ENCODE measurements around the gene SEC16A.

The SEC16A gene

DNA sequence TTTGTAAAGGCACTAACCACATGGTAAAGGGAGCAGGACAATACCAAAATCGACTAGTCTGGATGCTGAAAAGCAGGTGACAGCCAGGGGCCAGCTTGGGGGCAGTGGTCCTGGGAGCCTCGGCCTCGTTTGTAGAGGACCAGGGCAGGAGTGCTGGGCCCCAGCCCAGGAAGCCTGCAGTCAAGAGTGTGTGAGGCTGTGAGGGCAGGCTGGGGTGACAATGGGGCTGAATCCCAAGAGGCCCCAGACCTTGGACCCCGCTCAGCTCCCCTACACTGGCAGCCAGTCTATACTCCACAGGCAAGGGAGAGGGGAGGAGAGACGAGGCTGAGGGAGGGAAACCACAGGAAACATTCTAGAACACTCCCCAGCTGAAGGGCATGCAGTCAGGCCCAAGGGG is 40.6 kb downstream of the SEC16A start:
- H3K27ac ChIP-seq, result no peak overlapping the region
- TF ChIP-seq, protein P1, sequence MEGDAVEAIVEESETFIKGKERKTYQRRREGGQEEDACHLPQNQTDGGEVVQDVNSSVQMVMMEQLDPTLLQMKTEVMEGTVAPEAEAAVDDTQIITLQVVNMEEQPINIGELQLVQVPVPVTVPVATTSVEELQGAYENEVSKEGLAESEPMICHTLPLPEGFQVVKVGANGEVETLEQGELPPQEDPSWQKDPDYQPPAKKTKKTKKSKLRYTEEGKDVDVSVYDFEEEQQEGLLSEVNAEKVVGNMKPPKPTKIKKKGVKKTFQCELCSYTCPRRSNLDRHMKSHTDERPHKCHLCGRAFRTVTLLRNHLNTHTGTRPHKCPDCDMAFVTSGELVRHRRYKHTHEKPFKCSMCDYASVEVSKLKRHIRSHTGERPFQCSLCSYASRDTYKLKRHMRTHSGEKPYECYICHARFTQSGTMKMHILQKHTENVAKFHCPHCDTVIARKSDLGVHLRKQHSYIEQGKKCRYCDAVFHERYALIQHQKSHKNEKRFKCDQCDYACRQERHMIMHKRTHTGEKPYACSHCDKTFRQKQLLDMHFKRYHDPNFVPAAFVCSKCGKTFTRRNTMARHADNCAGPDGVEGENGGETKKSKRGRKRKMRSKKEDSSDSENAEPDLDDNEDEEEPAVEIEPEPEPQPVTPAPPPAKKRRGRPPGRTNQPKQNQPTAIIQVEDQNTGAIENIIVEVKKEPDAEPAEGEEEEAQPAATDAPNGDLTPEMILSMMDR (IDR thresholded peaks at IDR 0.05), result no peak
- peaks cover 75% of the 10 kb centered on the region for H3K36me3 ChIP-seq
- H3K4me3 ChIP-seq (ENCODE audit: low read depth in 1 of 2, low read length in 1 of 2), result no peak overlapping the region
- H3K9me3 ChIP-seq, result no peaks in the 10 kb centered on the region
- peaks cover 22% of the 10 kb centered on the region for H3K27me3 ChIP-seq
- peaks cover 15 to 16% of the 10 kb centered on the region in 2 experiments for H3K4me1 ChIP-seq (ENCODE audit: control insufficient read depth in 1 of 2, insufficient read depth in 1 of 2, low read depth in 1 of 2, low read length in 1 of 2)

DNA sequence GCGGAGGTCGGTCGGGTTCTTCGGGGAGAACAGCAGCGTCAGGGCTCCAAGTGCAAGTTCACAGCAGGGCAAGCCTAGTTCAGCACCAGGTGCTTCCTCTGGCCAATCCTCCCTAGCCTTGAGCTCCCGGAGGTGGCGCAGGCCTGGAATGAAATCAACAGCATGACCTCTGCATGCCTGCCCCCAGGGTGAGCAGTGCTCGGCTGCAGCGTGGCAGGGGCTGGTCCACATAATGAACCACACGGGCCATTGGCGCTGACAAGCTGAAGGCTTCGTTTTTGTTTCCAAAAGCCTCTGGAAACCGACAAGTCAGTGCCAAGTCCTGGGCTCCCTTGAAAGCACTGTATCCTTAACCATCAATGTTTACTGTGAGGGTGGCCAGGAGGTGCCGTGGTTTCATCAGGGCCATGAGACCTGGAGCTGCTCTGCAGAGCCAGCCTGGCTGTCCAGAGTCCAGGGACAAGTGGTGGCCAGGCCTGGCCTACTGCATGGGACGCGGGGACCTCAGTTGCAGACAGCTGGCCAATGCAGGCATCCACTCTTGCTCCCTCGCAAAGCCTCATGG is 41.1 kb downstream of the SEC16A start:
- Histone ChIP-seq H3K27ac (no peak overlapping the region), H3K4me1 (ENCODE audit: control insufficient read depth in 1 of 2, insufficient read depth in 1 of 2, low read depth in 1 of 2, low read length in 1 of 2) (peaks cover 15 to 16% of the 10 kb centered on the region in 2 experiments), H3K36me3 (peaks cover 70% of the 10 kb centered on the region), H3K27me3 (peaks cover 22% of the 10 kb centered on the region), H3K9me3 (no peaks in the 10 kb centered on the region), H3K4me3 (ENCODE audit: low read depth in 1 of 2, low read length in 1 of 2) (no peak overlapping the region)
- TF ChIP-seq, protein P1 (IDR thresholded peaks at IDR 0.05), result no peak

DNA sequence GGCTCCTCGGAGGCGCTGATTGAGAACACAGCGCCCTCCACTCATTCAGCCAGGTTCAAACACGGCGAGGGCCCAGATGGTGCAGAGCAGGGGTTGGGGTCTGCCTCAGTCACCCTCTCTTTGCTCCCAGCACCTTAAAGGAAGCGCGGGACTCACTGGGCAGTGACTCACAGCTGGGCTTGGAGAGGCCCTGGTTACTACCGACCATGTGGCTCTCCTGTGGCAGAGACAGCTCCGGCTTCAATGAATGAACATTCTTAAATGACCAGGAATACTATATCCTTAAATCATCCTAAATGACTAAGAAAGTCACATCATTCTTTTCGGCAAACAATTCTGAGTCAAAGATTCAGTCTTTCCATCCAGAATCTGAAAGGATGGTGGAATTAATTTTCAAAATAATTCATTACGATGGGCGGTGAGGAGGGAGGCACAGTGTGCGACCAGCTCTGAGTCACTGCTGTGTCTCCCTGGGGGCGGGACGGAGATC is 41.6 kb downstream of the SEC16A start:
- H3K27ac ChIP-seq, result no peak overlapping the region
- peaks cover 15 to 16% of the 10 kb centered on the region in 2 experiments for H3K4me1 ChIP-seq (ENCODE audit: control insufficient read depth in 1 of 2, insufficient read depth in 1 of 2, low read depth in 1 of 2, low read length in 1 of 2)
- no peak overlapping the region for H3K4me3 ChIP-seq (ENCODE audit: low read depth in 1 of 2, low read length in 1 of 2)
- no peaks in the 10 kb centered on the region for H3K9me3 ChIP-seq
- H3K36me3 ChIP-seq, result peaks cover 64% of the 10 kb centered on the region
- TF ChIP-seq, protein P1 (IDR thresholded peaks at IDR 0.05), result no peak
- H3K27me3 ChIP-seq, result peaks cover 22% of the 10 kb centered on the region

DNA sequence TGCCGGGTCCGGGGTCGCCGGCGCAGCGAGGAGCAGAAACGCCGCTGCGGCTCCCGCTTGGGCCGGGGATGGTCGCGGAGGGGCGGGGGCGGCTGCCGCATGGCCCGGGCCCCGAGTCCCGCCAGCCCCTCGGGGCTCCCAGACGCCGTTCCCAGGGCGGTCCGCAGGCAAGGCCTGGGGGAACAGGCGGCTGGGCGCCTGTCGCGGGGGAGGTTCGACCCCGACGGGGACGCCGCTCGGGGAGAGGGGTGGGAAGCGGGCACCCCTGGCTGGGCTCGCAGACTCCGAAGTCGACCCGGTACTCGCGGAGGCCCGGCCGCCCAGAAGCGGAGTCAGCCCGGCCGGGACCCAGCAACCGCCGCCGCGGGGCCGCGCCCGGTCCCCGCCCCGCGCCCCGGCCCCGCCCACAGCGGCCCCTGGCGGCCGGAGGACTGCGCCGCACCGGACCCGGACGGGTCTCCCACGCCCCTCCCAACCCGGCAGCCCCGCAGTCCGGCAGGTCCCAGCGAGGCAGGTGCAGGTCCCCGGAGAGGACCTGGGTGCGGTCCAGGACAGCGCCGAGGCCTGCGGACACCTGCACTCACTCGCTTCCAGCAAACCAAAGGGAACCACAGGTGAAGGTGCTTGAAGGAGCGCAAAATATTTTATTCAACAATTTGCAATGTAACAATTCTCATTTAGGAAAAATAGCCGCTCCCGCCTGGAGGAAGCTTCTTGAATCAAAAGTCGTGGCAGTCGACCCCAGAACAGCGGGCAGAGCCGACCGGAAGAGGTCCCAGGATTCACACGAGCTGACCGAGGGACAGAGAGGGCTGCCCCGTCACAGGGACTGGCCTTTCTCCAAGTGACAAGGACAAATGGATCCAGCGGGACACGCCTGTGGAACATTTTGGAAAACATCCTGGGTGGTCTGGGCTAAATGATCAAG is 43.1 kb downstream of the SEC16A start, which contains the start of gene INPP5E:
TSS of gene INPP5E (minus strand) at position 365 of the 928 bp plus-strand sequence. CDS start 426 bp downstream, outside the sequence.
- peaks cover 15 to 16% of the 10 kb centered on the region in 2 experiments for H3K4me1 ChIP-seq (ENCODE audit: control insufficient read depth in 1 of 2, insufficient read depth in 1 of 2, low read depth in 1 of 2, low read length in 1 of 2)
- H3K4me3 ChIP-seq (ENCODE audit: low read depth in 1 of 2, low read length in 1 of 2), result peak within 1 kb of the TSS; percentile 75 to 85
- peaks cover 50% of the 10 kb centered on the region for H3K36me3 ChIP-seq
- peaks cover 22% of the 10 kb centered on the region for H3K27me3 ChIP-seq
- TF ChIP-seq, protein P1 (IDR thresholded peaks at IDR 0.05), result peak; percentile 88
- H3K9me3 ChIP-seq, result no peaks in the 10 kb centered on the region
- peak within 1 kb of the TSS; percentile 31 for H3K27ac ChIP-seq

DNA sequence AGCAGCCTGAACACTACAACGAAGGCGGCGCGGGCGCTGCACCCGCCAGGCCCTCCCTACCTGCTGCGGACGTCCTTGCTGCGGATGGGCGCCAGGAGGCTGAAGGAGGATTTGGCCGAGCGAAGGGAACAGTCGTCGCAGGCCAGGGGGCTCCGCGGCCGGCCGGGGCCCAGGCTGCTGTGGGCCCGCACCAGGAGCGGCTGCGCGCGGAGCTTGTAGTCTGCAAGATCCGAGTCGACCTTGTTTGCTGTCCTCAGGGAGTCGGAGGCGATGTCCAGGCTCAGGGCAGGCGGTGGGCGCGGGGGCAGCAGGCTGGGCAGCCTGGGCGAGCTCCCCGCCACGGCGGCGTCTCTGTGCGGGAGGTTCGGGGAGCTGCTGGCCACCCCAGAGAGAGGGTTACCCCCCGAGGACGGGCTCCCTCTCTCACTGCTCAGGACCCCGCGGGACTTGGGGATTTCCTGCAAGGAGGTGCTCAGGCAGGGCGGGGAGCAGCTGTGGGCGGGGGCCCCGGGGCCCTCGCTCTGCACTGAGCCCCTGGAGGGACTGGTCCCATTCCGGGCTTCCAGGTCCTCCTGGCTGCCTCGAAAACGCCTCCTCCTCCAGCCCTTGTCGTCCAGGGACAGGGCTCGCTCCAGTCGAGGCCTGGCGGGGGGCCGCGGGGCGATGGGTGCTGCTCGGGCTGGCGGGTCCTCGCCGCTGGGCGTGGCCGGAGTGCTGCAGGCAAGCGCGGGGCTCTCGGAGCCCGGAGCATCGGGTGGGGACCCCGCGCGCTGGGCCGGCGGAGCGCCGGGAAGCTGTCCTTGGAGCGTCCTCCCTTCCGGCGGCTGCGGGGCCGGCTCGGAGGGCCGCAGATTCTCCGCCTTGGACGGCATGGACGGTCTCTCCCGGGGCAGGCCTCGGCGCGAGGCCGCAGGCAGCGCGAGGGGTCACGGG is 44.0 kb downstream of the SEC16A start:
- peaks cover 15 to 16% of the 10 kb centered on the region in 2 experiments for H3K4me1 ChIP-seq (ENCODE audit: control insufficient read depth in 1 of 2, insufficient read depth in 1 of 2, low read depth in 1 of 2, low read length in 1 of 2)
- peaks cover 22% of the 10 kb centered on the region for H3K27me3 ChIP-seq
- peak overlapping the region; percentile 75 to 85 for H3K4me3 ChIP-seq (ENCODE audit: low read depth in 1 of 2, low read length in 1 of 2)
- peak overlapping the region; percentile 31 for H3K27ac ChIP-seq
- H3K9me3 ChIP-seq, result no peaks in the 10 kb centered on the region
- peaks cover 40% of the 10 kb centered on the region for H3K36me3 ChIP-seq
- TF ChIP-seq, protein P1 (IDR thresholded peaks at IDR 0.05), result no peak
